Mesendoderm (in vitro differentiated cells): ENCODE results near the gene PITPNM2.

Experiments
- DNase-seq: peaks from one replicate; pipeline ENCODE4 v3.0.0; 2013
- H2AK5ac ChIP-seq: 2 replicates; pipeline ENCODE4 v1.6.1; 2013; ENCODE audit warnings: low read length, inconsistent platforms
- H2BK120ac ChIP-seq: 2 replicates; pipeline ENCODE4 v1.6.1; 2013; ENCODE audit warnings: low read depth, mild to moderate bottlenecking, low read length, moderate library complexity, mixed read lengths
- H2BK15ac ChIP-seq: replicated peaks from 2 replicates; pipeline ENCODE4 v1.6.1; 2013; ENCODE audit warnings: low read depth, mild to moderate bottlenecking, moderate library complexity
- H2BK5ac ChIP-seq: 2 replicates; pipeline ENCODE4 v1.6.1; 2013; ENCODE audit warnings: low read length, inconsistent platforms
- H3K18ac ChIP-seq: 2 replicates; pipeline ENCODE4 v1.6.1; 2013; ENCODE audit warnings: mild to moderate bottlenecking, low read length, mixed read lengths
- H3K23ac ChIP-seq: one replicate; pipeline ENCODE4 v1.6.1; 2013; ENCODE audit warnings: low read length
- H3K27ac ChIP-seq: 2 replicates; pipeline ENCODE4 v1.5.1; 2013; ENCODE audit warnings: low read depth, mild to moderate bottlenecking, inconsistent platforms, low read length, moderate library complexity
- H3K27me3 ChIP-seq: 2 replicates; pipeline ENCODE4 v1.6.1; 2013; ENCODE audit warnings: low read length, control low read depth, mild to moderate bottlenecking, inconsistent platforms; ENCODE audit not compliant: insufficient read depth, poor library complexity
- H3K36me3 ChIP-seq: 2 replicates; pipeline ENCODE4 v1.6.1; 2013; ENCODE audit warnings: low read length, inconsistent platforms; ENCODE audit not compliant: control insufficient read depth, insufficient read depth
- H3K4ac ChIP-seq: one replicate; pipeline ENCODE4 v1.6.1; 2013; ENCODE audit warnings: low read depth, mild to moderate bottlenecking, low read length, moderate library complexity
- H3K4me1 ChIP-seq: 2 replicates; pipeline ENCODE4 v1.6.1; 2013; ENCODE audit warnings: low read depth, low read length, inconsistent platforms; ENCODE audit not compliant: control insufficient read depth
- H3K4me2 ChIP-seq: 2 replicates; pipeline ENCODE4 v1.6.1; 2013; ENCODE audit warnings: low read length
- H3K4me3 ChIP-seq: 2 replicates; pipeline ENCODE4 v1.5.1; 2013; ENCODE audit warnings: mild to moderate bottlenecking, low read length
- H3K56ac ChIP-seq: one replicate; pipeline ENCODE4 v1.6.1; 2013; ENCODE audit warnings: low read length
- H3K79me1 ChIP-seq: 2 replicates; pipeline ENCODE4 v1.6.1; 2013; ENCODE audit warnings: low read length, inconsistent platforms
- H3K79me2 ChIP-seq: 2 replicates; pipeline ENCODE4 v1.6.1; 2013; ENCODE audit warnings: mild to moderate bottlenecking, low read length; ENCODE audit not compliant: control insufficient read depth, insufficient read depth
- H3K9ac ChIP-seq: 2 replicates; pipeline ENCODE4 v1.6.1; 2013; ENCODE audit warnings: low read length, inconsistent platforms
- H4K5ac ChIP-seq: one replicate; pipeline ENCODE4 v1.6.1; 2013; ENCODE audit warnings: low read length
- H4K8ac ChIP-seq: one replicate; pipeline ENCODE4 v1.6.1; 2013; ENCODE audit warnings: low read depth, mild to moderate bottlenecking, control low read depth, low read length, moderate library complexity
- WGBS: extraction: QIAGEN DNeasy Blood & Tissue Kit; methylation state at CpG from one replicate; pipeline ENCODE4 v1.1.7; 2013; ENCODE audit warnings: low lambda C conversion rate, missing lambda C conversion rate; ENCODE audit not compliant: insufficient coverage; ENCODE audit errors: extremely low coverage; 5-methylcytosine and 5-hydroxymethylcytosine counted together

Gene PITPNM2

GRCh38 chr12:123114304-123115083, 36.4 kb downstream of the PITPNM2 start:
- Histone ChIP-seq H3K27ac (no peak overlapping the region), H2BK120ac (no peak overlapping the region)
- no CpG with 5 or more reads among the region's 13 CpGs for WGBS

GRCh38 chr12:123113026-123113425, 37.9 kb downstream of the PITPNM2 start:
- no peaks in the 10 kb centered on the region for H3K79me2 ChIP-seq
- no CpG with 5 or more reads among the region's 8 CpGs for WGBS
- no peak overlapping the region for H2BK15ac ChIP-seq
- no peak overlapping the region for H3K4me2 ChIP-seq
- no peaks in the 10 kb centered on the region for H3K27me3 ChIP-seq
- no peak overlapping the region for H2AK5ac ChIP-seq
- H2BK5ac ChIP-seq: no peak overlapping the region
- H3K79me1 ChIP-seq: no peaks in the 10 kb centered on the region
- H4K5ac ChIP-seq: no peak overlapping the region
- H3K56ac ChIP-seq: no peak overlapping the region
- H3K4me1 ChIP-seq: peaks cover 6% of the 10 kb centered on the region
- H3K23ac ChIP-seq: no peak overlapping the region
- H3K36me3 ChIP-seq: no peaks in the 10 kb centered on the region
- no peak for DNase-seq
- no peak overlapping the region for H3K27ac ChIP-seq
- no peak overlapping the region for H3K18ac ChIP-seq
- H3K9ac ChIP-seq: no peak overlapping the region
- no peak overlapping the region for H3K4me3 ChIP-seq
- no peak overlapping the region for H2BK120ac ChIP-seq
- no peak overlapping the region for H4K8ac ChIP-seq
- H3K4ac ChIP-seq: no peak overlapping the region

More at GRCh38 chr12:123114304-123115083, 36.4 kb downstream of the PITPNM2 start:
- Histone ChIP-seq H4K8ac (no peak overlapping the region), H3K9ac (no peak overlapping the region), H3K4ac (no peak overlapping the region), H3K4me2 (no peak overlapping the region), H2AK5ac (no peak overlapping the region), H3K23ac (no peak overlapping the region), H3K18ac (no peak overlapping the region), H3K4me1 (peaks cover 6% of the 10 kb centered on the region), H3K56ac (no peak overlapping the region), H3K4me3 (no peak overlapping the region), H2BK5ac (no peak overlapping the region), H4K5ac (no peak overlapping the region), H2BK15ac (no peak overlapping the region), H3K36me3 (no peaks in the 10 kb centered on the region), H3K27me3 (no peaks in the 10 kb centered on the region), H3K79me2 (no peaks in the 10 kb centered on the region), H3K79me1 (no peaks in the 10 kb centered on the region)
- DNase-seq: no peak

- WGBS: no CpG with 5 or more reads among the region's 19 CpGs
- peak overlapping the region; percentile 39 for H3K56ac ChIP-seq
- H4K8ac ChIP-seq: no peak overlapping the region
- H3K79me2 ChIP-seq: no peaks in the 10 kb centered on the region
- no peak for DNase-seq
- no peak overlapping the region for H3K27ac ChIP-seq
- no peak overlapping the region for H4K5ac ChIP-seq
- H3K4me2 ChIP-seq: no peak overlapping the region
- H3K36me3 ChIP-seq: no peaks in the 10 kb centered on the region
- no peak overlapping the region for H2BK5ac ChIP-seq
- no peak overlapping the region for H3K23ac ChIP-seq
- H2AK5ac ChIP-seq: no peak overlapping the region
- no peak overlapping the region for H2BK120ac ChIP-seq
- no peak overlapping the region for H3K9ac ChIP-seq
- no peaks in the 10 kb centered on the region for H3K79me1 ChIP-seq
- H2BK15ac ChIP-seq: no peak overlapping the region
- H3K4me1 ChIP-seq: peaks cover 17% of the 10 kb centered on the region
- no peaks in the 10 kb centered on the region for H3K27me3 ChIP-seq
- H3K4me3 ChIP-seq: no peak overlapping the region
- H3K18ac ChIP-seq: no peak overlapping the region
- H3K4ac ChIP-seq: no peak overlapping the region
Observed at GRCh38 chr12:123111498-123112165, 39.3 kb downstream of the PITPNM2 start.

GRCh38 chr12:123109319-123109772, 41.5 kb downstream of the PITPNM2 start:
- peaks cover 31% of the 10 kb centered on the region for H3K4me1 ChIP-seq
- H3K23ac ChIP-seq: peak overlapping the region; percentile 69
- no peak overlapping the region for H4K5ac ChIP-seq
- no peak overlapping the region for H3K18ac ChIP-seq
- peak overlapping the region; percentile 66 for H2AK5ac ChIP-seq
- H3K27me3 ChIP-seq: no peaks in the 10 kb centered on the region
- no peak overlapping the region for H3K4me2 ChIP-seq
- peak overlapping the region; percentile 34 for H3K56ac ChIP-seq
- no peak overlapping the region for H3K4me3 ChIP-seq
- no peak for DNase-seq
- no peak overlapping the region for H2BK5ac ChIP-seq
- H3K9ac ChIP-seq: no peak overlapping the region
- H4K8ac ChIP-seq: no peak overlapping the region
- no peak overlapping the region for H3K4ac ChIP-seq
- no CpG with 5 or more reads among the region's 3 CpGs for WGBS
- no peak overlapping the region for H2BK120ac ChIP-seq
- no peaks in the 10 kb centered on the region for H3K36me3 ChIP-seq
- no peaks in the 10 kb centered on the region for H3K79me2 ChIP-seq
- H2BK15ac ChIP-seq: no peak overlapping the region
- no peak overlapping the region for H3K27ac ChIP-seq
- no peaks in the 10 kb centered on the region for H3K79me1 ChIP-seq

- Histone ChIP-seq H2BK15ac (no peak overlapping the region), H3K4ac (no peak overlapping the region), H3K4me2 (no peak overlapping the region), H3K56ac (peak overlapping the region; percentile 22), H3K27ac (no peak overlapping the region), H3K4me3 (no peak overlapping the region), H3K18ac (no peak overlapping the region), H3K27me3 (no peaks in the 10 kb centered on the region), H2BK120ac (no peak overlapping the region), H3K23ac (no peak overlapping the region), H3K79me2 (no peaks in the 10 kb centered on the region), H3K79me1 (no peaks in the 10 kb centered on the region), H3K9ac (no peak overlapping the region), H3K4me1 (peaks cover 31% of the 10 kb centered on the region), H2BK5ac (no peak overlapping the region), H4K8ac (no peak overlapping the region), H4K5ac (no peak overlapping the region), H2AK5ac (peak overlapping the region; percentile 43), H3K36me3 (no peaks in the 10 kb centered on the region)
- no peak for DNase-seq
- no CpG with 5 or more reads among the region's 7 CpGs for WGBS
Observed at GRCh38 chr12:123108682-123109066, 42.2 kb downstream of the PITPNM2 start.
